ACHN (cell line): Measurements from ENCODE around the gene TMEM51.
A peak's percentile ranks its signal among the peaks of the same experiment; 100 is the strongest.
"Not testable (repeated sequence)": the region's sequence is repeated elsewhere in the genome, so short reads cannot be mapped to it uniquely, and the experiment has no call there.

Experiments used
- DNase-seq: peaks from one replicate; pipeline ENCODE4 v3.0.0-alpha.2; 2015
- in situ Hi-C: cut with HindIII; loops from 2 replicates; pipeline ENCODE4 v1.10.0; 2017; ENCODE audit warnings: low sequenced_read_pairs, low pct_ligation_motif_present, low pct_unique_long_range_greater_than_20kb

TMEM51 gene

GRCh38 chr1:15124362-15125100 lies 29.0 kb upstream of the TMEM51 start:
- no peak for DNase-seq
- in situ Hi-C loops, result no loop called here

DNA sequence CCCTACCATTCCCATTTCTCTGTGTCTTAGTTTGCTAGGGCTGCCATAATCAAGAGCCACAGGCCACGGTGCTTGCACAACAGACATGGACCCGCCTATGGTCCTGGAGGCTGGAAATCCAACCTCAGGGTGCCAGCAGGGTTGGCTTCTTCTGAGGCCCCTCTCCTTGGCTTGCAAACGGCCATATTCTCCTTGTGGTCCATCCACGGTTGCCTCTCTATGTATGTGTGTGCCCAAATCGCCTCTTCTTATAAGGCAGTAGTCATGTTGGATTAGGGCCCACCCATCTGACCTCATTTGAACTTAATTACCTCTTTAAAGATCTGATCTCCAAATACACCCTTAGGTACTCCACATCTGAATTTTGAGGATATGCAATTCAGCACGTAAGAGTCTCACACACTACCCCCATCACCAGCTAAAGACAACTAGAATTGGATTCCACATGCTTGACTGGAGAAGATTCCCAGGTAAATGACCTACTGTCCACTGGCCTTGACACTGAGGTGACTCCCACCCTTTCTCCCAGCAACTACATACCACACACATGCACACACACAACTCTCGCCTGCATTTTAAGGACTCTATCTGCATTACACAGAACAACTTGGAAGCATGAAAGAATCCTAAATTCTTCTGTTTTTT lies 28.3 kb upstream of the TMEM51 start:
- in situ Hi-C loops, result no loop called here
- no peak for DNase-seq

DNA sequence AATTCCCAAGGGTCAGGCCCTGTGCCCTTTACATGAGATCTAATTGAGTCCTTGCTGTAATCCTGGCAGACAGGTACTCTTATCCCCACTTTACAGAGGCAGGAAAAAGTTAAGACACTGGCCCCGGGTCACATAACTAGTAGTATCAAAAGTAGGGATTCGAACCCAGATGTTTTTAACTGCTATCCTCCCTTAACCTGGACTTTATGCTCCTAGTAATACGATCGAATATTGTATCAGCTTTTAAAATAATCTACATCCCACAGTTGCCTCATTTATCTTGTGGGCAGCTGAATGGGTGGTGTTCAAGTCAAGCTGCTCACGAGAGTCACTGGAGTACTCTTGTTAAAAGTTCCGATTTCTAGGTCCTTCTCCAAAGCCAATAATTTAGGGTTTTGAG lies 25.5 kb upstream of the TMEM51 start:
- DNase-seq, result no peak
- in situ Hi-C loops, result no loop called here

DNA sequence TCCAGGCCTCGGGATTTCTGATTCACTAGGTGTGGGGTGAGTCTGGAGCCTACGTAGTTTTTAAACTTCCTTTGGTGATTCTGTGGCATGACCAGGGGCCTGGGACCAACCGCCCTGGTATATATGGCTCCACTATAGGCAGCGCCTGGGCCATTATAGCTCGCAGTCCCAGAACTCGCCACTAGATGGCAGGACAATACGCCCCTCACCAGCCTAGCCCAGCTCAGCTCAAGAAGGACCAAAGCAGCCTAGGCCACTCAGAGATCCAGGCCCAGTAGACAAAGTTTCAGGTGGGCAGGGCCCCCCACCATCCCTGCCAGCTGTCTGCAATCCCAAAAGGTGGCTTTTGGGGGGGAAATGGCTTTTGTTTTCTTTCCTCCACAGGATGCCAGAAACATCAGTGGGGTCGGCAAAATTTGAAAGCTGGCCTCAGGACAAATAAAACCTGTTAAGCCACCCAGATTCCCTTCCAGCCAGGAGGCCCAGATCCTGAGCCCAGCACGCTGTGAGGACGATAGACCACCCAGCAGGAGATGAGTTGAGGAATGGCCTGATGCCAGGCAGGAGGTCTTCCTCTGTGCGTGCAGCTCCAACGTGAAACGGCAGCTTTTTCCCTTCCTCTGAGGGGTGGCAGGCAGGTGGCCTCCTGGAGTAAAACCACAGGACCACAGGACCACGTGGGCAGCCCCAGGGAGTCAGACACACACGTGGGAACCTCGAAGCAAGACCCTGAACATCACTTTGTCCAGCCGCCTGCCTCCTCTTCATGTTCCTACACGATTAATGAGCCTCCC lies 24.8 kb upstream of the TMEM51 start:
- in situ Hi-C loops, result no loop called here
- DNase-seq, result peak; percentile 65

GRCh38 chr1:15129944-15130343 lies 23.6 kb upstream of the TMEM51 start:
- in situ Hi-C loops, result no loop called here
- DNase-seq, result no peak

- in situ Hi-C loops, result no loop called here
- DNase-seq, result no peak
Observed at GRCh38 chr1:15130607-15131006, 22.9 kb upstream of the TMEM51 start.

- in situ Hi-C loops, result no loop called here
- no peak for DNase-seq
Observed at GRCh38 chr1:15132965-15133364, 20.6 kb upstream of the TMEM51 start.

- in situ Hi-C loops, result no loop called here
- DNase-seq, result no peak
Observed at GRCh38 chr1:15134285-15134684, 19.3 kb upstream of the TMEM51 start.

GRCh38 chr1:15135604-15136003 lies 17.9 kb upstream of the TMEM51 start:
- in situ Hi-C loops, DNase-seq: not testable (repeated sequence)

GRCh38 chr1:15137809-15138208 lies 15.7 kb upstream of the TMEM51 start:
- no peak for DNase-seq
- in situ Hi-C loops, result no loop called here

DNA sequence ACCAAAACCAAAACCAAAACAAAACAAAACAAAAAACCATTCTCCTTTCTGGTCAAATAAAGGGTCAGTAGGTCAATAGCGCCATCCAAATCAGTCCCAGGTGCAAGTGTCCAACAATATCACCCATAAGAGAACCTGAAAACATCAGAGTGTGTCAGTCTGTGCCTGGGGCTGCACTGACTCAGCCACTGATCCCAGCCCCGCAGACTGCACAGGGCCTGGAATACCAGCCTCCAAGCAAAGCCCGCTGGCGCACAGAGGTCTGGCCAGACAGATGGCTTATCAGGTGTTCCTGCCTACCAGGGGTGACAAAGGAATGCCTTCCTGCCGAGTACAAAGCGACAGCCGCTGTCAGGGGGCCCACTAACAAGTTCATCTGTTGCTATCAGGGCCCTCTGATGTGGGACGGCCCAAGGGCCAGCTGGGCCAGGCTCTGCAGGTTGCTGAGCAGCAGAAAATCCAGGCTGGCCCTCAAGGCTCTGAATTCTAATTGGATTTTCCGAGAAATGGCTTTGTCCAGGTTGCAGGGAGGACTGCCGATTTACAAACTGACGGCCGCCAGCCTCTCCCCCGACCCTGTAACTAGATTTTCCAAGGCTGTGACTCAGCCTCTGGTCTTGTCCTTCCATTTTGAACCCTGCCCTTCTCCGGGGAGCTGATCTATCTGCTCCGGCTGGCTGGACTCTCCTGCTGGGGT lies 13.7 kb upstream of the TMEM51 start:
- in situ Hi-C loops, result no loop called here
- DNase-seq, result no peak

GRCh38 chr1:15141935-15142539 lies 11.5 kb upstream of the TMEM51 start:
- in situ Hi-C loops, result no loop called here
- no peak for DNase-seq

- in situ Hi-C loops, result no loop called here
- no peak for DNase-seq
Observed at GRCh38 chr1:15145327-15145726, 8.2 kb upstream of the TMEM51 start.

GRCh38 chr1:15146142-15146680 lies 7.3 kb upstream of the TMEM51 start:
- in situ Hi-C loops, result no loop called here
- DNase-seq, result no peak

DNA sequence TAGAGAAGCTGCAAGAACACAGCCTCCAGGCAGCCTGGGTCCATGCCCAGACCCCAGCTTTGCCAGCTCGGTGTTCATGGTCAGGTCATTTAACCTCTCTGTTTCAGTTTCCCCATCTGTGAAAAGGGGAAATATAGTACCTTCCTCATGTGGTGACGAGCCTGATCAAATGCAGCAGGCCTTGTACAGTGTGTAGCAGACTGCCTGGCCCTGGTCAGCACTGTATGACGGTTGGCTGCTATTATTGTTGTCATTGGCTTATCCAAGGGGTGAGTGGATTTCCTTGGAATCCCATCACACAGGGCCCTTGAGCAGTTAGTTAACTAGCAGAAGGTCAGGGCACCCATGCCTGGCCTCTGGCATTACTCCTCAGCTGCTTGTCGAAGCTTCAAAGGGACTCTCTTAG lies 6.6 kb upstream of the TMEM51 start:
- no peak for DNase-seq
- in situ Hi-C loops, result no loop called here

- DNase-seq, result no peak
- in situ Hi-C loops, result no loop called here
Observed at GRCh38 chr1:15148004-15148403, 5.5 kb upstream of the TMEM51 start.

GRCh38 chr1:15148475-15148874 lies 5.1 kb upstream of the TMEM51 start:
- in situ Hi-C loops, result no loop called here
- no peak for DNase-seq

GRCh38 chr1:15148941-15149340 lies 4.6 kb upstream of the TMEM51 start:
- in situ Hi-C loops, result no loop called here
- DNase-seq, result no peak
